ENCODE results near the gene HGFAC.

HGFAC gene

DNA sequence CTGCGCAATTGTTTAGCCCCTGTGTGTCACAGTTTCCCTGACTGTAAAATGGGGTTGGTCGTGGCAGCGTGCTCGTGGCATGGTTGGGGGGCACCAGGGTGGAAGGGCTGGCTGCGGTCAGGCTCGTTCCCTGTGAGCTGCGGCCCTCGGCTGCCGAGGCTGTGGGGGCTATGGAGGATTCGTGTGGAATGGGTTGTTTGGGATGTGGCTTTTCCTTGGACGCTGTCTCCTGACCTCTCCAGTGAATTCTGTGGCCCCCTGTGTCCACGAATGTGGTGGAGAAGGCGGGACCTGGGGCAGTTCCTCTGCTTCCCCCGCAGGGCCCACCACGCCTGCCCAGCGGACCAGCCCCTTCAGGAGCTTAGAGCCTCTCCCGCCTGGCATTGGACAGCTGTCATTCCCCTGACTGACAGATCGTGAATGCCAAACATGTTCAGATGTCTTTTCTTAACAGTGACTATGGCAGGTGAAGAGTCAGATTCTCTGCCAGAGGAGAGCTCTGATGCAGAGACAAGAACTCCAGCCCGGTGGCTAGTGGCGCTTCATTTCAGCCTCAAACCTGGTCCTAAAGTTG is 17.2 kb upstream of the HGFAC start:
- no peak for DNase-seq (ENCODE audit: low spot score)
- in situ Hi-C loops (cut with MboI; ENCODE audit: low sequenced_read_pairs, unreplicated experiment) = no loop called here
- TF ChIP-seq, protein P1, sequence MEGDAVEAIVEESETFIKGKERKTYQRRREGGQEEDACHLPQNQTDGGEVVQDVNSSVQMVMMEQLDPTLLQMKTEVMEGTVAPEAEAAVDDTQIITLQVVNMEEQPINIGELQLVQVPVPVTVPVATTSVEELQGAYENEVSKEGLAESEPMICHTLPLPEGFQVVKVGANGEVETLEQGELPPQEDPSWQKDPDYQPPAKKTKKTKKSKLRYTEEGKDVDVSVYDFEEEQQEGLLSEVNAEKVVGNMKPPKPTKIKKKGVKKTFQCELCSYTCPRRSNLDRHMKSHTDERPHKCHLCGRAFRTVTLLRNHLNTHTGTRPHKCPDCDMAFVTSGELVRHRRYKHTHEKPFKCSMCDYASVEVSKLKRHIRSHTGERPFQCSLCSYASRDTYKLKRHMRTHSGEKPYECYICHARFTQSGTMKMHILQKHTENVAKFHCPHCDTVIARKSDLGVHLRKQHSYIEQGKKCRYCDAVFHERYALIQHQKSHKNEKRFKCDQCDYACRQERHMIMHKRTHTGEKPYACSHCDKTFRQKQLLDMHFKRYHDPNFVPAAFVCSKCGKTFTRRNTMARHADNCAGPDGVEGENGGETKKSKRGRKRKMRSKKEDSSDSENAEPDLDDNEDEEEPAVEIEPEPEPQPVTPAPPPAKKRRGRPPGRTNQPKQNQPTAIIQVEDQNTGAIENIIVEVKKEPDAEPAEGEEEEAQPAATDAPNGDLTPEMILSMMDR (IDR thresholded peaks at IDR 0.05; ENCODE audit: borderline replicate concordance, control extremely low read depth, extremely low read depth, insufficient read depth, missing control alignments) = no peak

DNA sequence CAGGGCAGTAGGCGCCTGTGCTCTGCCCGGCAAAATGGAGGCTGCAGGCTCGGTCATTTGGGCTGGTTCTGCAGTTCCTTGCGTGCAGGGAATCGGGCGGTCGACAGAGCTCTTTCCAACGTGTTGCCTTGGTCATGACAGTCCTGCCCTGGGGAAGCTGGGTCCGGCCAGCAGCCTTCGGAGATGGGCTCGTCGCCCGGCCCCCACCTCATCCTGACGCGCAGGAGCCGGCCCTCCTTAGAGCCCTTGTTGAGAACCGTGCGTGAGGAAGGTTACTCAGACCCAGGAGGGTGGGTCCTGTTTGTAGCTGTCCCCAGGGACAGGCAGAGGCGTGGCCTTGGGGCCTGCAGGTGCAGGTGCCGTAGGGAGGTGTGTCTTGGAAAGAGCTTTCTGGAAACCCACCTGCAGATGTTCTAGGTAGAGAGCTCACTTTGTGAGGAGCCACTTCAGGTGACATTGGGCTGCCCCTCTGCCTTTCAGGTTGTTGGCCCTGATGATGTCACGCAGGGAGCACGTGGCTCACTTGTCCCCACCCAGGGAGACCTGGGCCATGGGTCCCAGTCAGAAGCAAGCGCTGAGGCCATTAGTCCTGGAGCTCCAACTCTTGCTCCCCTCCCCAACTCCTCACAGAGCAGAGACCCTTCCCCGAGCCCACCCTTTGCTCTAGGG is 15.2 kb upstream of the HGFAC start:
- in situ Hi-C loops (cut with MboI; ENCODE audit: low sequenced_read_pairs, unreplicated experiment) = no loop called here
- TF ChIP-seq, protein P1 (IDR thresholded peaks at IDR 0.05; ENCODE audit: borderline replicate concordance, control extremely low read depth, extremely low read depth, insufficient read depth, missing control alignments) = no peak
- no peak for DNase-seq (ENCODE audit: low spot score)

DNA sequence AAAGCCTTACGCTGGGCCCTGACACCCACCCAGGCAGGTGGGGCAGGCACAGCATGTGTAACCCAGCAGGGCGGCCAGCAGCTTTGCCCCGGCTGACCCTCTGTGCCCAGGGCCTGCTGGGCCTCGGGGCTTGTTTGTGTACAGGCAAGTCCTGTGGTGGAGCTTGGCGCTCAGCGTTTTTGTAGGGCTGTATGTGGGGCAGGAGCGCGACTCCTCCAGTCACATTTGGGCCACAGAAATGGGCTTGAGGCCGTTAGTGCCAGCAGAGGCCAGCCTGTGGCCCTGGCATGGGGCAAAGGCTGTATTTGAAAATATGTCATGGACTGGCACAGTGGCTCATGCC is 14.7 kb upstream of the HGFAC start:
- in situ Hi-C loops (cut with MboI; ENCODE audit: low sequenced_read_pairs, unreplicated experiment) = no loop called here
- TF ChIP-seq, protein P1 (IDR thresholded peaks at IDR 0.05; ENCODE audit: borderline replicate concordance, control extremely low read depth, extremely low read depth, insufficient read depth, missing control alignments) = no peak
- DNase-seq (ENCODE audit: low spot score) = no peak

DNA sequence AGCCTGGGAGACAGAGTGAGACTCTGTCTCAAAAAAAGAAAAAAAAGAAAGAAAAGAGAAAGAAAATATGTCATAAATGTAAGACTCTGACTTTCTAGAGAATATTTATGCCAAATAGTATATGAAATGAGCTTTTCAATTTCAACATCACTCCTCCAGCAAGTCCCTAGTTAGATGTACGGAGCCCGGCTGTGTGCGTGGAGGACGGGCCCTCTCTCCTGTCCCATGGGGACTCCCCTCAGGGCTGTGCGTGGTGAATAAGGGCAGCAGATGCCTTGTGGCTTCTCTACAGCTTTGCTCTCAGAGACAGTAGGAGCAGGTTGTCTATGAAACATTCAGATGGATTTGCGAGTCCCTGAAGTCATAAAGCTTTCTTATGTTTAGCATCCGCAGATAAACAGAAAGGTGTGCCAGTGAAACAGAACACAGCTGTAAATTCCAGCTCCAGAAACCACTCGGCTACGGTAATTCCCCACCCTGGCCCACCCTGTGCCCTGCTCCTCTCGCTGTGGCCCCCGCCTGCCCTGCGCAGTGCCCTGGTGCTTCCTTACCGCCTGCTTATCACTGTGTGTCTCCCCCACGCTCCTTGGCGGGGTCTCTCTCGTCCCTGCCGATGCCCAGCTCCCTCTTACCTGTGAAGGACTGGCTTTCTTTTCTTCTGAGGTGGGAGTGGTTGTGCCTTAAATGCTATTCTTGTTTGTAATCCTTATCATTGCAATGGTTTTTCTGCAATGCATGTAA is 13.9 kb upstream of the HGFAC start:
- in situ Hi-C loops (cut with MboI; ENCODE audit: low sequenced_read_pairs, unreplicated experiment) = no loop called here
- no peak for DNase-seq (ENCODE audit: low spot score)
- TF ChIP-seq, protein P1 (IDR thresholded peaks at IDR 0.05; ENCODE audit: borderline replicate concordance, control extremely low read depth, extremely low read depth, insufficient read depth, missing control alignments) = no peak

DNA sequence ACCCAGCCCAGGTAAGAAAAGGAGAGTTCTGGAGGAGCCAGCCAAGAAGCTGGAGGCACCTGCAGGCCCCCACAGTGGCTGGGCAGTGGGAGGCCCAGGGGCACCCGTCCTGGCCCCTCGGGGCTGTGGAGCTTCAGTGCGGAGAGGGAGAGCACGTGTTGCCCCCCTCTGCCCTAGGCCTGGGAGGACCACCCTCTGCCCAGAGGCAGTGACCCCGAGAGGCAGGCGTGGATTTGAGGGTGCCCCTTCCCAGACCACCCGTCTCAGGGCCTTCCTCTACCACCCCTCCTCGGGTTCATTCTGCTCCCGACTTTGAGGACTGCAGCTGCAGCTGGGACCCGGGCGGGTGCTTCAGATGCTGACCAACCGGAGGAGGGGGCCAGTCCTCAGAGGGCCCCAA is 12.1 kb upstream of the HGFAC start:
- in situ Hi-C loops (cut with MboI; ENCODE audit: low sequenced_read_pairs, unreplicated experiment) = no loop called here
- TF ChIP-seq, protein P1 (IDR thresholded peaks at IDR 0.05; ENCODE audit: borderline replicate concordance, control extremely low read depth, extremely low read depth, insufficient read depth, missing control alignments) = no peak
- DNase-seq (ENCODE audit: low spot score) = no peak

DNA sequence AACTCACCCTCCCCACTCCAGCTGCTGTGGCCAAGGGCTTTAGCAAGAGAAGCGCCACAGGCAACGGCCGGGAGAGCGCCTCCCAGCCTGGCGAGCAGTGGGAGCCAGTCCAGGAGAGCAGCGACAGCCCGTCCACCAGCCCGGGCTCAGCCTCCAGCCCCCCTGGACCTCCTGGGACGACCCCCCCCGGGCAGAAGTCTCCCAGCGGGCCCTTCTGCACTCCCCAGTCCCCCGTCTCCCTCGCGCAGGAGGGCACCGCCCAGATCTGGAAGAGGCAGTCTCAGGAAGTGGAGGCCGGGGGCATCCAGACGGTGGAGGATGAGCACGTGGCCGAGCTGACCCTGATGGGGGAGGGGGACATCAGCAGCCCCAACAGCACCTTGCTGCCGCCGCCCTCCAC is 11.2 kb upstream of the HGFAC start:
- TF ChIP-seq, protein P1 (IDR thresholded peaks at IDR 0.05; ENCODE audit: borderline replicate concordance, control extremely low read depth, extremely low read depth, insufficient read depth, missing control alignments) = no peak
- in situ Hi-C loops (cut with MboI; ENCODE audit: low sequenced_read_pairs, unreplicated experiment) = no loop called here
- no peak for DNase-seq (ENCODE audit: low spot score)
